WI38 (cell line): Measurements from ENCODE around the gene DENND4A.
"Not testable (repeated sequence)": the region's sequence is repeated elsewhere in the genome, so short reads cannot be mapped to it uniquely, and the experiment has no call there.

Experiments used
- H3K4me3 ChIP-seq: 2 replicates; pipeline ENCODE4 v1.5.1; 2011; ENCODE audit warnings: low read depth, mild to moderate bottlenecking, control low read depth, low read length
- TF ChIP-seq, protein P1 (sequence below): IDR thresholded peaks from 2 replicates; pipeline ENCODE4 v1.5.1; 2012; ENCODE audit warnings: low read depth, mild to moderate bottlenecking, control low read depth, low read length

DENND4A gene

DNA sequence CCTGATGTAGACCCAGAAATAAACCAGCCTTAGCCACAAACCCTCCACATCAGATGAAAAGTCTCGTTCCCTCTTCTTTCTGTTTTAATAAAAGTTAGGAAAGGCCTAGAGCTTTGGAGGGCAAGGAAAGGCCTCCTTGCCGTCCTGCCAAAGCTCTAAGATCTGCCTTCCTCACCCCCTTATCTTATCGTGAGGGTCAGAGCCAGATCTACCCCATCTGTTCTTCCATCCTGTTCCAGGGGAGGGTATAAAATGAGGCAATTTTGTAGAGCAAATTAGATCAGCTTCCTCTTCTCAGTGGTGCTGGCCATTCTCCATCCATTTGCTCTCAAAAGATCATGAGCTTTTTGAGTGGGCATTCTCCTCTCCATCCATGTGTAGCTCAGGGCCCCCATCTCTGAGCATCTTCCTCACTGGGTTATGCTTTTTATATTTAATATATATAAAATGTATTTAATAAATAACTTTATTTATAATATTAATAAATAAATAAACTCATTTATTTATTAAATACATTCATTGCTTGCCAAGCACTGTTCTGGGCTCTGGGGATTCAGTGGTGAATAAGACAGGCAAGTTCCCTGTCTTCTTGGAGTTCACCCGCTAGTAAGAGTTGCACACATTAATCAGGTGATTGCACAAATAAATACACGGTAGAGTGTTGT is 172.3 kb downstream of the DENND4A start:
- no peak overlapping the region for H3K4me3 ChIP-seq
- TF ChIP-seq, protein P1, sequence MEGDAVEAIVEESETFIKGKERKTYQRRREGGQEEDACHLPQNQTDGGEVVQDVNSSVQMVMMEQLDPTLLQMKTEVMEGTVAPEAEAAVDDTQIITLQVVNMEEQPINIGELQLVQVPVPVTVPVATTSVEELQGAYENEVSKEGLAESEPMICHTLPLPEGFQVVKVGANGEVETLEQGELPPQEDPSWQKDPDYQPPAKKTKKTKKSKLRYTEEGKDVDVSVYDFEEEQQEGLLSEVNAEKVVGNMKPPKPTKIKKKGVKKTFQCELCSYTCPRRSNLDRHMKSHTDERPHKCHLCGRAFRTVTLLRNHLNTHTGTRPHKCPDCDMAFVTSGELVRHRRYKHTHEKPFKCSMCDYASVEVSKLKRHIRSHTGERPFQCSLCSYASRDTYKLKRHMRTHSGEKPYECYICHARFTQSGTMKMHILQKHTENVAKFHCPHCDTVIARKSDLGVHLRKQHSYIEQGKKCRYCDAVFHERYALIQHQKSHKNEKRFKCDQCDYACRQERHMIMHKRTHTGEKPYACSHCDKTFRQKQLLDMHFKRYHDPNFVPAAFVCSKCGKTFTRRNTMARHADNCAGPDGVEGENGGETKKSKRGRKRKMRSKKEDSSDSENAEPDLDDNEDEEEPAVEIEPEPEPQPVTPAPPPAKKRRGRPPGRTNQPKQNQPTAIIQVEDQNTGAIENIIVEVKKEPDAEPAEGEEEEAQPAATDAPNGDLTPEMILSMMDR, result no peak

GRCh38 chr15:65618560-65619109 is 173.5 kb downstream of the DENND4A start:
- TF ChIP-seq, protein P1, result no peak
- no peak overlapping the region for H3K4me3 ChIP-seq

DNA sequence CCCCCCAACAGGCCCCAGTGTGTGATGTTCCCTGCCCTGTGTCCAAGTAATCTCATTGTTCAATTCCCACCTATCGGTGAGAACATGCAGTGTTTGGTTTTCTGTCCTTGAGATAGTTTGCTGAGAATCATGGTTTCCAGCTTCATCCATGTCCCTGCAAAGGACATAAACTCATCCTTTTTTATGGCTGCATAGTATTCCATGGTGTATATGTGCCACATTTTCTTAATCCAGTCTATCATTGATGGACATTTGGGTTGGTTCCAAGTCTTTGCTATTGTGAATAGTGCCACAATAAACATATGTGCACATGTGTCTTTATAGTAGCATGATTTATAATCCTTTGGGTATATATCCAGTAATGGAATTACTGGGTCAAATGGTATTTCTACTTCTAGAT is 176.2 kb downstream of the DENND4A start:
- not testable (repeated sequence) for H3K4me3 ChIP-seq

GRCh38 chr15:65612949-65613744 is 178.9 kb downstream of the DENND4A start:
- H3K4me3 ChIP-seq, result no peak overlapping the region
- TF ChIP-seq, protein P1, result no peak

- TF ChIP-seq, protein P1, result no peak
- no peak overlapping the region for H3K4me3 ChIP-seq
Observed at GRCh38 chr15:65612616-65612946, 179.5 kb downstream of the DENND4A start.

GRCh38 chr15:65611888-65612615 is 180.0 kb downstream of the DENND4A start:
- TF ChIP-seq, protein P1, result no peak
- H3K4me3 ChIP-seq, result peak overlapping the region; percentile 88

DNA sequence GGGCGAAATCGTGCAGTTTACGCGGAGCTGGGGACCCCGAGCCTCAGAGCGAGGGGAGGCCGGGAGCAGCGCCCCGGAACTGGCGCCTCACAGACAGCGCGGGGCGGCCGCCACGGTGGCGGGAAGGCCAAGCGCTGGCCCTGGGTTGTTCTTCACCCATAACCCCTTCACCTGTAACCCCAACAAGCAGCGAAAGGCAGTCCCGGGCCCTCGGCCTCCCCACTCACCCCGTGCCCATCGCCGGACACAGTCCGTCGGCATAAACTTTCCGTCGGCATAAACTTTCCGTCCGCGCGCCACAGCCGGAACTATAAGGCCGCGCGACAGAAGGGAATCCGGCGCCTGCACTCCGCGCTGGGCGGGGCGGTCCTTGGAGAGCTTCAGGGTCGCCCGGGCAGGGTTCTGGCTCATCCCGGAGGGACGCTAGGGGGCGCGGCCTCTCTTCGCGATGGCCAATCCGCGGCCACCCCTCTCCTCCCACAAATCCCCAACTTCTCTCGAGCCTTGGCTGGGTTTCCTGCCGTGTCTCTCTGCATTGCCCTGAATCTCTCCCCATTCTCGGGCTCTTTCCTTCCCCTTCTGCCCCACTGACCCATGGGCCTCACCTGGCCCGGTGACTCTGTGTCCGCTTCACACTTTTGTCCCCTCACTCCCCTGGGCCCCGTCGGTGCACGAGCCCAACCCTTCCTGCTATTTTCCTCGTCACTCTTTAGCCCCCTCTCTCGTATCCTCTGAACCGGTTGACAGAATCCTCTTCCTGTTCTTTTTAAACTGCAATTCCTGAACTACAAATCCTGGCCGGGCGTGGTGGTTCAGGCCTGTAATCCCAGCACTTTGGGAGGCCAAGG is 181.0 kb downstream of the DENND4A start, which contains the start of gene INTS14:
Gene INTS14, minus strand, starts transcription at position 261 of the 848 bp plus-strand sequence. CDS start 3,751 bp downstream, outside the sequence.
- TF ChIP-seq, protein P1, result 0 out of 2 replicates have a peak, but pooled peaks have one; percentile 11
- H3K4me3 ChIP-seq, result peak within 1 kb of the TSS; percentile 88
